ENCODE measurements around the gene ZNRF4. TPM values are rescaled to one million over a fixed set of nuclear protein-coding genes. Genes with fewer than 3 reads are reported as not detected.

ZNRF4 gene
- total RNA-seq, 1 experiment from 2014 or later = not detected

DNA sequence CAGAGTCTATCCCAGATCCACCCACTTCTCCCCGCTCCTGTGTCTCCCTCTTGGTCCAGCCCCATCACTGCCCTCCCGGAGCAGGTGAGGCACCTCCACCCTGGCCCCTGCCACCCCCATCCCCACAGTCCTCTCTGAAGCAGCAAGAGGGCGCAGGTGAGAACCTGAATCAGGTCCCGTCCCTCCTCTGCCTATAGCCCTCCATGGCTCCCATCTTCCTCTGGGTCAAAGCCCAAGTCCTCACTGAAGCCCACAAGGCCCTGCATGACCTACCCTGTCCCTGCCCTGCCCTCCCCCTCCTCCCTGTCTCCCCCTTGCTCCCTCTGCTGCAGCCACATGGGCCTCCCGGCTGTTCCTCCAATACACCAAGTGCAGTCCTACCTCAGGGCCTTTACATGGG, 10.8 kb upstream of the ZNRF4 start:
- Mint-ChIP-seq H3K4me3 (ENCODE audit: low read depth, unreplicated experiment) (no peak overlapping the region), H3K36me3 (ENCODE audit: insufficient read depth, unreplicated experiment) (no peaks in the 10 kb centered on the region), H3K9me3 (ENCODE audit: low read depth, unreplicated experiment) (no peaks in the 10 kb centered on the region), H3K4me1 (ENCODE audit: low read depth, unreplicated experiment) (no peaks in the 10 kb centered on the region), H3K27ac (ENCODE audit: unreplicated experiment) (no peak overlapping the region), H3K27me3 (ENCODE audit: unreplicated experiment) (peaks cover 71% of the 10 kb centered on the region)
- CTCF ChIA-PET = no interaction called here
- TF ChIP-seq, protein P1, sequence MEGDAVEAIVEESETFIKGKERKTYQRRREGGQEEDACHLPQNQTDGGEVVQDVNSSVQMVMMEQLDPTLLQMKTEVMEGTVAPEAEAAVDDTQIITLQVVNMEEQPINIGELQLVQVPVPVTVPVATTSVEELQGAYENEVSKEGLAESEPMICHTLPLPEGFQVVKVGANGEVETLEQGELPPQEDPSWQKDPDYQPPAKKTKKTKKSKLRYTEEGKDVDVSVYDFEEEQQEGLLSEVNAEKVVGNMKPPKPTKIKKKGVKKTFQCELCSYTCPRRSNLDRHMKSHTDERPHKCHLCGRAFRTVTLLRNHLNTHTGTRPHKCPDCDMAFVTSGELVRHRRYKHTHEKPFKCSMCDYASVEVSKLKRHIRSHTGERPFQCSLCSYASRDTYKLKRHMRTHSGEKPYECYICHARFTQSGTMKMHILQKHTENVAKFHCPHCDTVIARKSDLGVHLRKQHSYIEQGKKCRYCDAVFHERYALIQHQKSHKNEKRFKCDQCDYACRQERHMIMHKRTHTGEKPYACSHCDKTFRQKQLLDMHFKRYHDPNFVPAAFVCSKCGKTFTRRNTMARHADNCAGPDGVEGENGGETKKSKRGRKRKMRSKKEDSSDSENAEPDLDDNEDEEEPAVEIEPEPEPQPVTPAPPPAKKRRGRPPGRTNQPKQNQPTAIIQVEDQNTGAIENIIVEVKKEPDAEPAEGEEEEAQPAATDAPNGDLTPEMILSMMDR (IDR thresholded peaks at IDR 0.05; ENCODE audit: unreplicated experiment) = no peak
- BruUV-seq (replicated peaks) = no TSS peak
- intact Hi-C loops (cut with micrococcal nuclease; ENCODE audit: unreplicated experiment) = no loop called here
- no peak for DNase-seq

DNA sequence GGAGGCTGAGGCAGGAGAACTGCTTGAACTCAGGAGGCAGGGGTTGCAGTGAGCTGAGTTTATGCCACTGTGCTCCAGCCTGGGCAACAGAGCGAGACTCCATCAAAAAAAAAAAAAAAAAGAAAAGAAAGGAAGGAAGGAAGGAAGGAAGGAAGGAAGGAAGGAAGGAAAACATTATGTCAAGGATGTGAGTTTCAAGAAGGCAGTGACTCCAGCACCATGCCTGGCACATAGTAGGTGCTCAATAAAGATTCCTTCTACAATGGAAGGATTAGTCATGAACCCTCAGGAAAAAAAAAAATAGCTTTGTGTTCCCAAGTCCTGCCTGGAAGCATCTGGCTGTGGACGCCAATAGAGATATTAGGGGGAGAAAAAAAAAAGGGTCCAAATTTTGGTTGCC, 10.1 kb upstream of the ZNRF4 start:
- no peak overlapping the region for H3K4me3 Mint-ChIP-seq (ENCODE audit: low read depth, unreplicated experiment)
- TF ChIP-seq, protein P1 (IDR thresholded peaks at IDR 0.05; ENCODE audit: unreplicated experiment) = no peak
- no peaks in the 10 kb centered on the region for H3K4me1 Mint-ChIP-seq (ENCODE audit: low read depth, unreplicated experiment)
- no TSS peak for BruUV-seq (replicated peaks)
- no peaks in the 10 kb centered on the region for H3K36me3 Mint-ChIP-seq (ENCODE audit: insufficient read depth, unreplicated experiment)
- peaks cover 74% of the 10 kb centered on the region for H3K27me3 Mint-ChIP-seq (ENCODE audit: unreplicated experiment)
- DNase-seq = no peak
- CTCF ChIA-PET = interaction anchor here (0.6 kb wide), 1 partner anchor 12 kb away, joined by 11 read pairs; no protein-coding TSS in a partner anchor
- no peak overlapping the region for H3K27ac Mint-ChIP-seq (ENCODE audit: unreplicated experiment)
- intact Hi-C loops (cut with micrococcal nuclease; ENCODE audit: unreplicated experiment) = no loop called here
- no peaks in the 10 kb centered on the region for H3K9me3 Mint-ChIP-seq (ENCODE audit: low read depth, unreplicated experiment)

DNA sequence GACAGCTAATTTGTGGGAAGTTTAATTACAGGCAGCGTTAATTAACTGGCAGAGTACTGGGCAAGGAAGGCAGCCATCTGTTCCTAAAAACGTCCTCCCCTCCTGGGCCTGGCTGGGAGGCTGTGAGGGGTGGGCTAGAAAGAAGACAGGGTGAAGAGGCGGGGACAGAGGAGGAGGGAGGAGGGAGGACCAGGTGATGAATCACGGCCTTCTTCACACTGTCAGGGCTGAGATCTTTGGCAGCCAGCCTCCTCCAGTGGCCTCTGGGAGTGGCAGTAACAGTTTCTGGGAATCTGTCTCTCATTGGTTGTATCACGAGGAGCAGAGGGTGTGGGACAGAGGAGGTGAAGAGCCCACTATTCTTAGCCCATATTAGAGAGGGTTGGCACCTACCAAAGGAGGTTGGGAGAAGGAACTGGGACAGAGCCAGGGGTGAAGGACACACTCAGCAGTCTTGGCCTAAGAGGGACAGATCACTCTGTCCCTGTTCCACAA, 9.6 kb upstream of the ZNRF4 start:
- H3K4me3 Mint-ChIP-seq (ENCODE audit: low read depth, unreplicated experiment) = no peak overlapping the region
- intact Hi-C loops (cut with micrococcal nuclease; ENCODE audit: unreplicated experiment) = no loop called here
- DNase-seq = no peak
- TF ChIP-seq, protein P1 (IDR thresholded peaks at IDR 0.05; ENCODE audit: unreplicated experiment) = no peak
- H3K27ac Mint-ChIP-seq (ENCODE audit: unreplicated experiment) = no peak overlapping the region
- H3K9me3 Mint-ChIP-seq (ENCODE audit: low read depth, unreplicated experiment) = no peaks in the 10 kb centered on the region
- no peaks in the 10 kb centered on the region for H3K36me3 Mint-ChIP-seq (ENCODE audit: insufficient read depth, unreplicated experiment)
- peaks cover 74% of the 10 kb centered on the region for H3K27me3 Mint-ChIP-seq (ENCODE audit: unreplicated experiment)
- no TSS peak for BruUV-seq (replicated peaks)
- H3K4me1 Mint-ChIP-seq (ENCODE audit: low read depth, unreplicated experiment) = no peaks in the 10 kb centered on the region
- CTCF ChIA-PET = no interaction called here

DNA sequence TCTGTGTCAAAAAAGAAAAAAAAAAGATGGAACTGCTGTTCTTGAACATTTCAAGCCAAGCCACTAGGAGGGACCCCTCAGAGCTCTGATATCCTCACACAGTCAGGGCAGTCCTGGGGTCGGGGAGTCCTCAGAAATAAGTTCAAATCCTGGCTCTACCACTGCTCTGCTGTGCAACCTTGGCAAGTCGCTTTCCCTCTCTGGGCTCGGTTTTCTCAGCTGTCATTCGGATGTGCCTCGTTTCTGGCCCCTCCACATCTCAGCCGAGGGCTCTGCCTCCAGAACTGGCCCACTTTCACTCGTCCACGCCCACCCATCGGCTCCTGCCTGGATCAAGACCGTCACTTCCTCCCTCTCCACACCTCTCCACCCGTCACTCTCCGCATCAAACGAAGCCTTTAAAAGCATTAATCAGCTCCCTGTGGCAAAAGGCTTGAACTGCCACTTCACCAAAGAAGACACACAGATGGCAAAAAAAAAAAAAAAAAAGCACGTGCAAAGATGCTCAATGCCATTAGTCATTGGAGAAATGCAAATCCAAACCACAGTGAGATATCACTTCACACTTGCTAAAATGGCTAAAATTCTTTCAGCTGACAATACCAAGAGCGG, 7.4 kb upstream of the ZNRF4 start:
- no peaks in the 10 kb centered on the region for H3K4me1 Mint-ChIP-seq (ENCODE audit: low read depth, unreplicated experiment)
- TF ChIP-seq, protein P1 (IDR thresholded peaks at IDR 0.05; ENCODE audit: unreplicated experiment) = no peak

More for the DNA sequence above, 7.4 kb upstream of the ZNRF4 start:
- BruUV-seq (replicated peaks) = no TSS peak
- CTCF ChIA-PET = interaction anchor here (0.6 to 0.7 kb wide), 4 partner anchors 46 to 382 kb away, joined by 3 to 5 read pairs (median 4); no protein-coding TSS in a partner anchor
- H3K27me3 Mint-ChIP-seq (ENCODE audit: unreplicated experiment) = peaks cover 71% of the 10 kb centered on the region
- intact Hi-C loops (cut with micrococcal nuclease; ENCODE audit: unreplicated experiment) = no loop called here
- no peaks in the 10 kb centered on the region for H3K9me3 Mint-ChIP-seq (ENCODE audit: low read depth, unreplicated experiment)
- no peak overlapping the region for H3K4me3 Mint-ChIP-seq (ENCODE audit: low read depth, unreplicated experiment)
- no peak for DNase-seq
- no peaks in the 10 kb centered on the region for H3K36me3 Mint-ChIP-seq (ENCODE audit: insufficient read depth, unreplicated experiment)
- H3K27ac Mint-ChIP-seq (ENCODE audit: unreplicated experiment) = no peak overlapping the region

Measured in Calu3 (cell line).